Calu3 (cell line): ENCODE data around the gene ATP11A. TPM values are rescaled to one million over a fixed set of nuclear protein-coding genes. Genes with fewer than 3 reads are reported as not detected.

Experiments used
- BruUV-seq: library from RNA; stranded (reverse); fragments of 400-500 nt; replicated peaks from 2 replicates; lab custom pipeline; 2021; lab: Mats Ljungman, UMichigan
- CTCF ChIA-PET: fragments of 300-600 bp; sonication (Branson Sonifier 250); formaldehyde crosslinking; loops from one replicate; lab custom pipeline; 2022; ENCODE audit warnings: antibody characterized with exemption; lab: Charles Lee
- DNase-seq: peaks from one replicate; pipeline ENCODE4 v3.0.0; 2022
- H3K27ac Mint-ChIP-seq: one replicate; pipeline ENCODE4 v1.8.0; 2022; ENCODE audit warnings: mixed read lengths; ENCODE audit not compliant: unreplicated experiment
- H3K27me3 Mint-ChIP-seq: one replicate; pipeline ENCODE4 v1.8.0; 2022; ENCODE audit warnings: mixed read lengths; ENCODE audit not compliant: unreplicated experiment
- H3K36me3 Mint-ChIP-seq: one replicate; pipeline ENCODE4 v1.8.0; 2022; ENCODE audit warnings: mild to moderate bottlenecking, moderate library complexity, mixed read lengths; ENCODE audit not compliant: insufficient read depth, unreplicated experiment
- H3K4me1 Mint-ChIP-seq: one replicate; pipeline ENCODE4 v1.8.0; 2022; ENCODE audit warnings: mild to moderate bottlenecking, low read depth, mixed read lengths; ENCODE audit not compliant: unreplicated experiment
- H3K4me3 Mint-ChIP-seq: one replicate; pipeline ENCODE4 v1.8.0; 2022; ENCODE audit warnings: mild to moderate bottlenecking, low read depth, moderate library complexity, mixed read lengths; ENCODE audit not compliant: unreplicated experiment
- H3K9me3 Mint-ChIP-seq: one replicate; pipeline ENCODE4 v1.8.0; 2022; ENCODE audit warnings: low read depth, mixed read lengths; ENCODE audit not compliant: unreplicated experiment
- intact Hi-C: fragments of 100-400 bp; cut with micrococcal nuclease; formaldehyde crosslinking; loops from one replicate; pipeline ENCODE4 v1.10.0; 2022; ENCODE audit not compliant: unreplicated experiment
- total RNA-seq: library from RNA; stranded (reverse); gene quantifications from 2 replicates; pipeline ENCODE4 v1.2.3, GENCODE V29; 2022
- TF ChIP-seq, protein P1 (sequence below): fragments of 200-600 bp; IDR thresholded peaks from one replicate; pipeline ENCODE4 v1.8.0; 2022; ENCODE audit warnings: antibody characterized with exemption; ENCODE audit not compliant: unreplicated experiment

ATP11A gene
- total RNA-seq, 1 experiment from 2014 or later = 115 TPM

GRCh38 chr13:112777637-112778406 is 88.0 kb downstream of the ATP11A start:
- no TSS peak for BruUV-seq
- intact Hi-C loops = no loop called here
- no peaks in the 10 kb centered on the region for H3K27me3 Mint-ChIP-seq
- TF ChIP-seq, protein P1, sequence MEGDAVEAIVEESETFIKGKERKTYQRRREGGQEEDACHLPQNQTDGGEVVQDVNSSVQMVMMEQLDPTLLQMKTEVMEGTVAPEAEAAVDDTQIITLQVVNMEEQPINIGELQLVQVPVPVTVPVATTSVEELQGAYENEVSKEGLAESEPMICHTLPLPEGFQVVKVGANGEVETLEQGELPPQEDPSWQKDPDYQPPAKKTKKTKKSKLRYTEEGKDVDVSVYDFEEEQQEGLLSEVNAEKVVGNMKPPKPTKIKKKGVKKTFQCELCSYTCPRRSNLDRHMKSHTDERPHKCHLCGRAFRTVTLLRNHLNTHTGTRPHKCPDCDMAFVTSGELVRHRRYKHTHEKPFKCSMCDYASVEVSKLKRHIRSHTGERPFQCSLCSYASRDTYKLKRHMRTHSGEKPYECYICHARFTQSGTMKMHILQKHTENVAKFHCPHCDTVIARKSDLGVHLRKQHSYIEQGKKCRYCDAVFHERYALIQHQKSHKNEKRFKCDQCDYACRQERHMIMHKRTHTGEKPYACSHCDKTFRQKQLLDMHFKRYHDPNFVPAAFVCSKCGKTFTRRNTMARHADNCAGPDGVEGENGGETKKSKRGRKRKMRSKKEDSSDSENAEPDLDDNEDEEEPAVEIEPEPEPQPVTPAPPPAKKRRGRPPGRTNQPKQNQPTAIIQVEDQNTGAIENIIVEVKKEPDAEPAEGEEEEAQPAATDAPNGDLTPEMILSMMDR = no peak
- DNase-seq = no peak
- H3K4me3 Mint-ChIP-seq = no peak overlapping the region
- H3K9me3 Mint-ChIP-seq = no peaks in the 10 kb centered on the region
- H3K4me1 Mint-ChIP-seq = no peaks in the 10 kb centered on the region
- CTCF ChIA-PET = no interaction called here
- H3K27ac Mint-ChIP-seq = no peak overlapping the region
- no peaks in the 10 kb centered on the region for H3K36me3 Mint-ChIP-seq

DNA sequence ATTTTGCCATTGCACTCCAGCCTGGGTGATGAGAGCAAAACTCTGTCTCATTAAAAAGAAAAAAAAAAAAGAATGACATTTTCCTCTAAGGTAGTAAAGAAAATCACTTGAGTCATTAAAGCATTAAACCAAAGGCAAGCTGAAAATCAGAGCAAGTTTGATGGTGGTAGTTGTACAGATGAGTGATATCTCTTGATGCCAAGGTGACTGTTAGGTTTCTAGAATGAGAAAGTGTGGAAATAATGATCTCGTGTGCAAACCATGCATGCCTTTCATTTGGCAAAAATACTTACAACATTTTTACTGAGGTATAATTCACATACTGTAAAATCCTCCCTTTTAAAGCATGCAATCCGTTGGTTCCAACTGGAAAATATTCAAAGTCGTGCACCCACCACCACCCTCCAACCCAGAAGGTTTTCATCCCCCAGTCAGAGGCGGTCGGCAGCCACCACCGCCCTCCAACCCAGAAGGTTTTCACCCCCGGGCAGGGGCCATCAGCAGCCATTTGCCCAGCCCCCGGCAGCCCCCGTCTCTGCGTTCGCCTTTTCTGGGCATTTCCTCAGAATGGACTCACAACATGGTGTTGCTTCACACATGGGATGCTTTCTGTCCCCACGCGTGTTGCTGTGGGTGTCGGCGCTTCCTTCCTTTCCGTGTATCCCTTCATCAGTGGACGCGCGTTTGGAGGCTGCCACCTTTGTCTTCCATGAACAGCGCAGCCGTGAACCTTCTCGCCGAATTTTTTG is 90.2 kb downstream of the ATP11A start:
- no peak for DNase-seq
- no TSS peak for BruUV-seq
- CTCF ChIA-PET = interaction anchor here (0.6 kb wide), 1 partner anchor 36 kb away, joined by 7 read pairs; no protein-coding TSS in a partner anchor
- no peaks in the 10 kb centered on the region for H3K4me1 Mint-ChIP-seq
- H3K9me3 Mint-ChIP-seq = no peaks in the 10 kb centered on the region
- intact Hi-C loops = no loop called here
- H3K4me3 Mint-ChIP-seq = no peak overlapping the region
- no peaks in the 10 kb centered on the region for H3K27me3 Mint-ChIP-seq
- H3K36me3 Mint-ChIP-seq = no peaks in the 10 kb centered on the region
- TF ChIP-seq, protein P1 = no peak
- H3K27ac Mint-ChIP-seq = no peak overlapping the region

- CTCF ChIA-PET = no interaction called here
- H3K4me1 Mint-ChIP-seq = no peaks in the 10 kb centered on the region
Observed at GRCh38 chr13:112781287-112781686, 91.4 kb downstream of the ATP11A start.

GRCh38 chr13:112781881-112782361 is 92.1 kb downstream of the ATP11A start:
- H3K36me3 Mint-ChIP-seq = no peaks in the 10 kb centered on the region
- DNase-seq = no peak
- BruUV-seq = no TSS peak

More at GRCh38 chr13:112781287-112781686, 91.4 kb downstream of the ATP11A start:
- TF ChIP-seq, protein P1 = no peak
- Mint-ChIP-seq H3K27me3 (no peaks in the 10 kb centered on the region), H3K36me3 (no peaks in the 10 kb centered on the region), H3K27ac (no peak overlapping the region), H3K9me3 (no peaks in the 10 kb centered on the region), H3K4me3 (no peak overlapping the region)
- BruUV-seq = no TSS peak
- DNase-seq = no peak
- intact Hi-C loops = no loop called here

More at GRCh38 chr13:112781881-112782361, 92.1 kb downstream of the ATP11A start:
- TF ChIP-seq, protein P1 = no peak
- no peaks in the 10 kb centered on the region for H3K4me1 Mint-ChIP-seq
- no peaks in the 10 kb centered on the region for H3K9me3 Mint-ChIP-seq
- no peak overlapping the region for H3K27ac Mint-ChIP-seq
- no peaks in the 10 kb centered on the region for H3K27me3 Mint-ChIP-seq
- CTCF ChIA-PET = no interaction called here
- intact Hi-C loops = no loop called here
- no peak overlapping the region for H3K4me3 Mint-ChIP-seq
